ENCODE data around the gene CEP350. TPM values are rescaled to one million over a fixed set of nuclear protein-coding genes. Genes with fewer than 3 reads are reported as not detected.

The CEP350 gene
- total RNA-seq, 2 donors from 2014 or later, result 34.7 to 50.6 TPM

- H3K36me3 ChIP-seq, result no peaks in the 10 kb centered on the region
Measured at GRCh38 chr1:180033390-180033789, 78.8 kb downstream of the CEP350 start.

GRCh38 chr1:180040034-180040433, 85.4 kb downstream of the CEP350 start:
- Histone ChIP-seq H3K4me1 (no peaks in the 10 kb centered on the region), H3K4me3 (no peak overlapping the region), H3K9me3 (no peaks in the 10 kb centered on the region), H3K9ac (ENCODE audit: low read depth in 2 of 2, low read length in 2 of 2) (no peak overlapping the region), H3K36me3 (peaks cover 5% of the 10 kb centered on the region), H3K27me3 (no peaks in the 10 kb centered on the region), H3K27ac (no peak overlapping the region)
- intact Hi-C loops (cut with DNase I), result no loop called here
- TF ChIP-seq CTCF (IDR thresholded peaks at IDR 0.05), result no peak
- DNase-seq, result no peak

More at GRCh38 chr1:180033390-180033789, 78.8 kb downstream of the CEP350 start:
- H3K9ac ChIP-seq (ENCODE audit: low read depth in 2 of 2, low read length in 2 of 2), result no peak overlapping the region
- no peaks in the 10 kb centered on the region for H3K27me3 ChIP-seq
- H3K9me3 ChIP-seq, result no peaks in the 10 kb centered on the region
- H3K4me3 ChIP-seq, result no peak overlapping the region
- intact Hi-C loops (cut with DNase I), result no loop called here
- no peaks in the 10 kb centered on the region for H3K4me1 ChIP-seq
- TF ChIP-seq CTCF (IDR thresholded peaks at IDR 0.05), result no peak
- no peak for DNase-seq
- no peak overlapping the region for H3K27ac ChIP-seq

- no peaks in the 10 kb centered on the region for H3K4me1 ChIP-seq
- no peak overlapping the region for H3K27ac ChIP-seq
- H3K4me3 ChIP-seq, result no peak overlapping the region
- no peaks in the 10 kb centered on the region for H3K27me3 ChIP-seq
- no peak for DNase-seq
- intact Hi-C loops (cut with DNase I), result no loop called here
- TF ChIP-seq CTCF (IDR thresholded peaks at IDR 0.05), result no peak
- H3K9me3 ChIP-seq, result no peaks in the 10 kb centered on the region
- no peak overlapping the region for H3K9ac ChIP-seq (ENCODE audit: low read depth in 2 of 2, low read length in 2 of 2)
- H3K36me3 ChIP-seq, result peaks cover 5% of the 10 kb centered on the region
Measured at GRCh38 chr1:180041582-180041981, 87.0 kb downstream of the CEP350 start.

GRCh38 chr1:180042988-180043622, 88.5 kb downstream of the CEP350 start:
- Histone ChIP-seq H3K9ac (ENCODE audit: low read depth in 2 of 2, low read length in 2 of 2) (no peak overlapping the region), H3K36me3 (peaks cover 5% of the 10 kb centered on the region), H3K9me3 (no peaks in the 10 kb centered on the region), H3K27me3 (no peaks in the 10 kb centered on the region), H3K27ac (no peak overlapping the region), H3K4me3 (no peak overlapping the region), H3K4me1 (no peaks in the 10 kb centered on the region)
- intact Hi-C loops (cut with DNase I), result no loop called here
- TF ChIP-seq CTCF (IDR thresholded peaks at IDR 0.05), result no peak
- no peak for DNase-seq

- TF ChIP-seq CTCF (IDR thresholded peaks at IDR 0.05), result no peak
- peaks cover 5% of the 10 kb centered on the region for H3K36me3 ChIP-seq
- H3K4me3 ChIP-seq, result no peak overlapping the region
- H3K27ac ChIP-seq, result no peak overlapping the region
- no peak overlapping the region for H3K9ac ChIP-seq (ENCODE audit: low read depth in 2 of 2, low read length in 2 of 2)
- H3K27me3 ChIP-seq, result no peaks in the 10 kb centered on the region
- H3K4me1 ChIP-seq, result no peaks in the 10 kb centered on the region
- intact Hi-C loops (cut with DNase I), result no loop called here
- H3K9me3 ChIP-seq, result no peaks in the 10 kb centered on the region
- DNase-seq, result no peak
Measured at GRCh38 chr1:180043785-180044184, 89.2 kb downstream of the CEP350 start.
